Ishikawa (cell line): ENCODE data around the gene DCANP1.

Source experiments
- CREB1 ChIP-seq: IDR thresholded peaks from 2 replicates; pipeline ENCODE4 v1.6.1; 2012; ENCODE audit warnings: low read depth
- EGR1 ChIP-seq: IDR thresholded peaks from 2 replicates; pipeline ENCODE4 v1.6.1; 2012
- EP300 ChIP-seq: IDR thresholded peaks from 2 replicates; pipeline ENCODE4 v1.6.1; 2012; ENCODE audit warnings: borderline replicate concordance
- FOXM1 ChIP-seq: IDR thresholded peaks from 2 replicates; pipeline ENCODE4 v1.6.1; 2012; ENCODE audit warnings: low read depth, borderline replicate concordance
- MAX ChIP-seq: IDR thresholded peaks from 2 replicates; pipeline ENCODE4 v1.6.1; 2012
- NFIC ChIP-seq: IDR thresholded peaks from 2 replicates; pipeline ENCODE4 v1.6.1; 2012
- RAD21 ChIP-seq: IDR thresholded peaks from 2 replicates; pipeline ENCODE4 v1.6.1; 2012; ENCODE audit warnings: low read depth
- REST ChIP-seq: IDR thresholded peaks from 2 replicates; pipeline ENCODE4 v1.6.1; 2012; ENCODE audit warnings: low read depth, mild to moderate bottlenecking
- TAF1 ChIP-seq: IDR thresholded peaks from 2 replicates; pipeline ENCODE4 v1.6.1; 2012; ENCODE audit warnings: low read depth, mild to moderate bottlenecking
- TCF12 ChIP-seq: IDR thresholded peaks from 2 replicates; pipeline ENCODE4 v1.6.1; 2012; ENCODE audit warnings: low read depth
- TEAD4 ChIP-seq: IDR thresholded peaks from 2 replicates; pipeline ENCODE4 v1.6.1; 2012
- USF1 ChIP-seq: IDR thresholded peaks from 2 replicates; pipeline ENCODE4 v1.6.1; 2012
- YY1 ChIP-seq: IDR thresholded peaks from 2 replicates; pipeline ENCODE4 v1.6.1; 2012; ENCODE audit warnings: low read depth
- ZBTB7A ChIP-seq: IDR thresholded peaks from 2 replicates; pipeline ENCODE4 v1.6.1; 2012; ENCODE audit warnings: low read depth

- TF ChIP-seq CREB1 (no peak), NFIC (no peak), TCF12 (no peak), RAD21 (no peak), EP300 (no peak), FOXM1 (no peak), REST (no peak), TAF1 (no peak), EGR1 (no peak), YY1 (no peak), MAX (no peak), TEAD4 (no peak), USF1 (no peak), ZBTB7A (no peak)
Measured at GRCh38 chr5:135423846-135424168, 23.3 kb downstream of the DCANP1 start.
